ENCODE measurements around the gene METAP2.

DNA sequence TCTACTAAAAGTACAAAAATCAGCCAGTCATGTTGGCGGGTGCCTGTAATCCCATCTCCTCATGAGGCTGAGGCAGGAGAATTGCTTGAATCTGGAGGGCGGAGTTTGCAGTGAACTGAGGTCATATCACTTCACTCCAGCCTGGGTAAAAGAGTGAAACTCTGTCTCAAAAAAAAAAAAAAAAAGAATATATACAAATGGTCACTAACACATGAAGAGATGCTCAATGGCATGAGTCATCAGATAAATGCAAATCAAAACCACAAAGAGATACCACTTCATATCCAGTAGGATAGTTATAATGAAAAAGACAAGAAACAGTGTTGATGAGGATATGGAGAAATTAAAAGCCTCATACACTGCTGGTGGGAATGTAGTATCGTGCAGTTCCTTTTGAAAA lies 33.6 kb upstream of the METAP2 start:
- TF ChIP-seq, protein P1, sequence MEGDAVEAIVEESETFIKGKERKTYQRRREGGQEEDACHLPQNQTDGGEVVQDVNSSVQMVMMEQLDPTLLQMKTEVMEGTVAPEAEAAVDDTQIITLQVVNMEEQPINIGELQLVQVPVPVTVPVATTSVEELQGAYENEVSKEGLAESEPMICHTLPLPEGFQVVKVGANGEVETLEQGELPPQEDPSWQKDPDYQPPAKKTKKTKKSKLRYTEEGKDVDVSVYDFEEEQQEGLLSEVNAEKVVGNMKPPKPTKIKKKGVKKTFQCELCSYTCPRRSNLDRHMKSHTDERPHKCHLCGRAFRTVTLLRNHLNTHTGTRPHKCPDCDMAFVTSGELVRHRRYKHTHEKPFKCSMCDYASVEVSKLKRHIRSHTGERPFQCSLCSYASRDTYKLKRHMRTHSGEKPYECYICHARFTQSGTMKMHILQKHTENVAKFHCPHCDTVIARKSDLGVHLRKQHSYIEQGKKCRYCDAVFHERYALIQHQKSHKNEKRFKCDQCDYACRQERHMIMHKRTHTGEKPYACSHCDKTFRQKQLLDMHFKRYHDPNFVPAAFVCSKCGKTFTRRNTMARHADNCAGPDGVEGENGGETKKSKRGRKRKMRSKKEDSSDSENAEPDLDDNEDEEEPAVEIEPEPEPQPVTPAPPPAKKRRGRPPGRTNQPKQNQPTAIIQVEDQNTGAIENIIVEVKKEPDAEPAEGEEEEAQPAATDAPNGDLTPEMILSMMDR (IDR thresholded peaks at IDR 0.05; ENCODE audit: control extremely low read depth in 1 of 3, insufficient read depth in 1 of 3, low read depth in 1 of 3, low read length in 3 of 3) = no peak
- TF ChIP-seq, protein P2, sequence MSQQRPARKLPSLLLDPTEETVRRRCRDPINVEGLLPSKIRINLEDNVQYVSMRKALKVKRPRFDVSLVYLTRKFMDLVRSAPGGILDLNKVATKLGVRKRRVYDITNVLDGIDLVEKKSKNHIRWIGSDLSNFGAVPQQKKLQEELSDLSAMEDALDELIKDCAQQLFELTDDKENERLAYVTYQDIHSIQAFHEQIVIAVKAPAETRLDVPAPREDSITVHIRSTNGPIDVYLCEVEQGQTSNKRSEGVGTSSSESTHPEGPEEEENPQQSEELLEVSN (IDR thresholded peaks at IDR 0.05) = no peak
- TF ChIP-seq EZH2 (IDR thresholded peaks at IDR 0.05; ENCODE audit: low read depth, low read length, severe bottlenecking) = no peak

Measured in H1 (cell line).